Endothelial cell (in vitro differentiated cells): ENCODE data around the gene SLC25A1. TPM values are rescaled to one million over a fixed set of nuclear protein-coding genes. Genes with fewer than 3 reads are reported as not detected.

Experiments used
- DNase-seq: peaks from one replicate; pipeline ENCODE4 v3.0.0; 2021; ENCODE audit warnings: low spot score
- H3K27ac Mint-ChIP-seq: one replicate; pipeline ENCODE4 v1.8.0; 2021; ENCODE audit warnings: mixed read lengths, inconsistent platforms; ENCODE audit not compliant: unreplicated experiment
- H3K27me3 Mint-ChIP-seq: one replicate; pipeline ENCODE4 v1.8.0; 2021; ENCODE audit warnings: mild to moderate bottlenecking, moderate library complexity, mixed read lengths, inconsistent platforms; ENCODE audit not compliant: unreplicated experiment
- H3K36me3 Mint-ChIP-seq: one replicate; pipeline ENCODE4 v1.8.0; 2021; ENCODE audit warnings: mild to moderate bottlenecking, low read depth, mixed read lengths, inconsistent platforms; ENCODE audit not compliant: unreplicated experiment
- H3K4me1 Mint-ChIP-seq: one replicate; pipeline ENCODE4 v1.8.0; 2021; ENCODE audit warnings: mild to moderate bottlenecking, mixed read lengths, inconsistent platforms; ENCODE audit not compliant: unreplicated experiment
- H3K4me3 Mint-ChIP-seq: one replicate; pipeline ENCODE4 v1.8.0; 2021; ENCODE audit warnings: mild to moderate bottlenecking, mixed read lengths, inconsistent platforms; ENCODE audit not compliant: unreplicated experiment
- H3K9me3 Mint-ChIP-seq: one replicate; pipeline ENCODE4 v1.8.0; 2021; ENCODE audit warnings: mixed read lengths, inconsistent platforms; ENCODE audit not compliant: unreplicated experiment
- CTCF ChIP-seq: fragments of 200-600 bp; sonication (generic); IDR thresholded peaks from one replicate; pipeline ENCODE4 v1.5.0; 2021; ENCODE audit warnings: antibody characterized with exemption; ENCODE audit not compliant: unreplicated experiment
- long read RNA-seq: library from polyadenylated mRNA; unstranded; transcript quantifications from one replicate; pipeline ENCODE4 v2.0.0, GENCODE V29; 2020; ENCODE audit not compliant: unreplicated experiment
- total RNA-seq: library from RNA; stranded (reverse); fragmentation: NEBNext Ultra II Directional; extraction: Animal tissue kit (Norgen Biotek cat#: 25700); gene quantifications from one replicate; pipeline ENCODE4 v1.2.1, GENCODE V29; 2021; ENCODE audit not compliant: unreplicated experiment

The SLC25A1 gene
- total RNA-seq: 79.2 TPM
- long read RNA-seq, transcript SLC25A1-202 (9 exons, 1,514 nt): minor isoform, 9 of 151 reads
- long read RNA-seq, transcript SLC25A1-201 (9 exons, 1,648 nt): major isoform, 114 of 151 reads
- long read RNA-seq, partial matches to known transcripts: 10 of 151 reads
- long read RNA-seq, other reads (novel, unspliced or antisense): 18 of 151 reads

- H3K9me3 Mint-ChIP-seq: no peaks in the 10 kb centered on the region
- peak within 1 kb of the TSS; percentile 88 for H3K4me3 Mint-ChIP-seq
- H3K36me3 Mint-ChIP-seq: peaks cover 3% of the 10 kb centered on the region
- DNase-seq: peak; percentile 93
- peak within 1 kb of the TSS; percentile 24 for H3K27ac Mint-ChIP-seq
- H3K4me1 Mint-ChIP-seq: peaks cover 5% of the 10 kb centered on the region
- no peak for TF ChIP-seq CTCF
- peaks cover 3% of the 10 kb centered on the region for H3K27me3 Mint-ChIP-seq
Observed at GRCh38 chr22:19178657-19179496, at the start of gene SLC25A1. Gene SLC25A1, minus strand, starts transcription at chr22:19178736. Its CDS starts 63 bp downstream, at chr22:19178673.

GRCh38 chr22:19228179-19228578 lies 49.6 kb upstream of the SLC25A1 start:
- peaks cover 3% of the 10 kb centered on the region for H3K4me1 Mint-ChIP-seq
- no peaks in the 10 kb centered on the region for H3K9me3 Mint-ChIP-seq
- H3K27ac Mint-ChIP-seq: no peak overlapping the region
- peaks cover 3% of the 10 kb centered on the region for H3K27me3 Mint-ChIP-seq
- H3K36me3 Mint-ChIP-seq: peaks cover 44% of the 10 kb centered on the region
- DNase-seq: no peak
- no peak for TF ChIP-seq CTCF
- no peak overlapping the region for H3K4me3 Mint-ChIP-seq

GRCh38 chr22:19226428-19226827 lies 47.9 kb upstream of the SLC25A1 start:
- DNase-seq: no peak
- TF ChIP-seq CTCF: no peak
- no peaks in the 10 kb centered on the region for H3K9me3 Mint-ChIP-seq
- H3K36me3 Mint-ChIP-seq: peaks cover 43% of the 10 kb centered on the region
- H3K27ac Mint-ChIP-seq: no peak overlapping the region
- H3K27me3 Mint-ChIP-seq: peaks cover 3% of the 10 kb centered on the region
- no peak overlapping the region for H3K4me3 Mint-ChIP-seq
- peaks cover 3% of the 10 kb centered on the region for H3K4me1 Mint-ChIP-seq

GRCh38 chr22:19225560-19225959 lies 47.0 kb upstream of the SLC25A1 start:
- Mint-ChIP-seq H3K36me3 (peaks cover 47% of the 10 kb centered on the region), H3K27me3 (peaks cover 3% of the 10 kb centered on the region), H3K9me3 (no peaks in the 10 kb centered on the region), H3K4me1 (peaks cover 3% of the 10 kb centered on the region), H3K4me3 (no peak overlapping the region), H3K27ac (no peak overlapping the region)
- no peak for TF ChIP-seq CTCF
- DNase-seq: no peak

- H3K27ac Mint-ChIP-seq: no peak overlapping the region
- peaks cover 3% of the 10 kb centered on the region for H3K4me1 Mint-ChIP-seq
- H3K27me3 Mint-ChIP-seq: peaks cover 2% of the 10 kb centered on the region
- no peaks in the 10 kb centered on the region for H3K9me3 Mint-ChIP-seq
- TF ChIP-seq CTCF: no peak
- no peak for DNase-seq
- H3K4me3 Mint-ChIP-seq: no peak overlapping the region
- H3K36me3 Mint-ChIP-seq: peaks cover 45% of the 10 kb centered on the region
Observed at GRCh38 chr22:19224985-19225384, 46.4 kb upstream of the SLC25A1 start.
